ENCODE results near the gene RSPO4. TPM values are rescaled to one million over a fixed set of nuclear protein-coding genes. Genes with fewer than 3 reads are reported as not detected.

Gene RSPO4
- total and polyA plus RNA-seq, 2 experiments from 2014 or later = 2.8 to 4.5 TPM

GRCh38 chr20:1017677-1018076 is 15.6 kb upstream of the RSPO4 start:
- H3K4me1 Mint-ChIP-seq = no peaks in the 10 kb centered on the region; the same call in 2 of the 3 replicates
- H3K9me3 Mint-ChIP-seq = no peaks in the 10 kb centered on the region
- H3F3A ChIP-seq (replicated peaks; ENCODE audit: low read depth) = no peaks in the 10 kb centered on the region
- H3K4me2 ChIP-seq = no peak overlapping the region
- no peak overlapping the region for H3K27ac ChIP-seq (ENCODE audit: low read depth)
- H3K4me1 ChIP-seq (ENCODE audit: insufficient read depth) = no peaks in the 10 kb centered on the region
- 0 out of 2 replicates have a peak, but pooled peaks cover 11% of the 10 kb centered on the region for H3K9me2 ChIP-seq (ENCODE audit: insufficient read depth)
- H3K4me3 ChIP-seq = no peak overlapping the region
- peaks cover 8% of the 10 kb centered on the region for H3K27me3 Mint-ChIP-seq (ENCODE audit: insufficient read depth, low read depth, poor library complexity)
- TF ChIP-seq ETS1 (IDR thresholded peaks at IDR 0.05) (no peak), CTCF (conservative IDR thresholded peaks at IDR 0.05; ENCODE audit: low read depth in 2 of 2) (no peak), ZNF114 (CRISPR knock-in tag; IDR thresholded peaks at IDR 0.05) (no peak), CREB1 (CRISPR knock-in tag; IDR thresholded peaks at IDR 0.05; ENCODE audit: low read depth) (no peak), NANOG (IDR thresholded peaks at IDR 0.05; ENCODE audit: borderline replicate concordance) (no peak), EZH2 (IDR thresholded peaks at IDR 0.05; ENCODE audit: low read depth, unreplicated experiment) (no peak), EZH2phosphoT487 (IDR thresholded peaks at IDR 0.05; ENCODE audit: unreplicated experiment) (no peak), JUNB (IDR thresholded peaks at IDR 0.05; ENCODE audit: unreplicated experiment) (no peak), ZNF462 (CRISPR knock-in tag; IDR thresholded peaks at IDR 0.05) (no peak), STAT1 (IDR thresholded peaks at IDR 0.05; ENCODE audit: unreplicated experiment) (no peak), POLR2AphosphoS5 (IDR thresholded peaks at IDR 0.05; ENCODE audit: low read depth) (no peak), REST (IDR thresholded peaks at IDR 0.05; ENCODE audit: unreplicated experiment) (no peak), ZNF331 (CRISPR knock-in tag; IDR thresholded peaks at IDR 0.05; ENCODE audit: low read depth) (no peak)
- no peak for DNase-seq (ENCODE audit: low spot score)
- H3K79me2 ChIP-seq (replicated peaks; ENCODE audit: insufficient read depth) = no peaks in the 10 kb centered on the region
- ATAC-seq = no peak
- no peak overlapping the region for H3K27ac Mint-ChIP-seq
- no peaks in the 10 kb centered on the region for H3K27me3 ChIP-seq (ENCODE audit: insufficient read depth)
- no peaks in the 10 kb centered on the region for H4K20me1 ChIP-seq (replicated peaks; ENCODE audit: insufficient read depth)
- H3K4me3 Mint-ChIP-seq = no peak overlapping the region
- H3K36me3 ChIP-seq (ENCODE audit: insufficient read depth) = no peaks in the 10 kb centered on the region
- no peak overlapping the region for H2AFZ ChIP-seq
- no peaks in the 10 kb centered on the region; the same call in 2 of the 3 replicates for H3K36me3 Mint-ChIP-seq (ENCODE audit: low read depth)

All from GM23338 (cell line).